Fibroblast of the aortic adventitia (primary cell): ENCODE measurements around the gene SNX25. TPM values are rescaled to one million over a fixed set of nuclear protein-coding genes. Genes with fewer than 3 reads are reported as not detected.

ENCODE experiments used
- DNase-seq: peaks from one replicate; pipeline ENCODE4 v3.0.0-alpha.2; 2010; ENCODE audit warnings: low read depth
- H3K4me3 ChIP-seq: 2 replicates; pipeline ENCODE4 v1.5.1; 2011; ENCODE audit warnings: low read depth, mild to moderate bottlenecking, control low read depth, low read length, moderate library complexity
- total RNA-seq: library from RNA; depleted of rRNA; stranded (reverse); fragments of >200 nt; gene quantifications from 2 replicates; pipeline ENCODE4 v1.2.3, GENCODE V29; 2012; ENCODE audit warnings: low replicate concordance
- TF ChIP-seq, protein P1 (sequence below): IDR thresholded peaks from 2 replicates; pipeline ENCODE4 v1.5.1; 2011; ENCODE audit warnings: mild to moderate bottlenecking, low read length, control low read depth, inconsistent platforms; ENCODE audit not compliant: insufficient read depth

The SNX25 gene
- total RNA-seq, 1 donor: 27.5 TPM

DNA sequence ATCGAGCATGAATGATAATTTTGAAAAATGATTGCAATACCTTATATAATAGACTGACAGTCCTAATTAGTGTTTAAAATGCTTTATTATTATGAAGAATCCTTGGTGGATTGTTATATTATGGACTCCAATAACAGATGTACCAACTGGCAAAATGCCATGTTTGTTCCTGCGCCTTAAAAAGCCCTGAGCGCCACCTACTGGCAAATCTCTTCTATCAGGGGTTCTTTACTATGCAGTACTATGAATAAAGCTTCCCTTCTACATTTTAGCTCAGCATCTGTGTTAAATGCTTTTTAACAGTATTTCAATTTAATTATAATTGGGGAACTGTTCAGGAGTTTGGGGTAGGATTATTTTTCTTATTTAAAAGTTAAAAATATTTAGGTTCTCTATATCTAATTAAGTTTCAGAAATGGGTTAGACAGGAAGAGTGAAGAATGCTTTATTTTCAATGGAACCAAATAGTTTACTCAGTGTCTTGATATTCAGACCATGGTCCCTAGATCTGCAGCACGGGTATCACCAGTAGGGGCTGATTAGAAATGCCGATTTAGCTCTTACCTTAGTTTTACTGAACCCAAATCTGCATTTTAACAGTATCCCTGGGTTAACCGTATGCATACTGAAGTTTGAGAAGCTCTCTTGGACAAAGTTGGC lies 25.6 kb upstream of the SNX25 start:
- TF ChIP-seq, protein P1, sequence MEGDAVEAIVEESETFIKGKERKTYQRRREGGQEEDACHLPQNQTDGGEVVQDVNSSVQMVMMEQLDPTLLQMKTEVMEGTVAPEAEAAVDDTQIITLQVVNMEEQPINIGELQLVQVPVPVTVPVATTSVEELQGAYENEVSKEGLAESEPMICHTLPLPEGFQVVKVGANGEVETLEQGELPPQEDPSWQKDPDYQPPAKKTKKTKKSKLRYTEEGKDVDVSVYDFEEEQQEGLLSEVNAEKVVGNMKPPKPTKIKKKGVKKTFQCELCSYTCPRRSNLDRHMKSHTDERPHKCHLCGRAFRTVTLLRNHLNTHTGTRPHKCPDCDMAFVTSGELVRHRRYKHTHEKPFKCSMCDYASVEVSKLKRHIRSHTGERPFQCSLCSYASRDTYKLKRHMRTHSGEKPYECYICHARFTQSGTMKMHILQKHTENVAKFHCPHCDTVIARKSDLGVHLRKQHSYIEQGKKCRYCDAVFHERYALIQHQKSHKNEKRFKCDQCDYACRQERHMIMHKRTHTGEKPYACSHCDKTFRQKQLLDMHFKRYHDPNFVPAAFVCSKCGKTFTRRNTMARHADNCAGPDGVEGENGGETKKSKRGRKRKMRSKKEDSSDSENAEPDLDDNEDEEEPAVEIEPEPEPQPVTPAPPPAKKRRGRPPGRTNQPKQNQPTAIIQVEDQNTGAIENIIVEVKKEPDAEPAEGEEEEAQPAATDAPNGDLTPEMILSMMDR: peak; percentile 82
- peak; percentile 97 for DNase-seq
- no peak overlapping the region for H3K4me3 ChIP-seq

DNA sequence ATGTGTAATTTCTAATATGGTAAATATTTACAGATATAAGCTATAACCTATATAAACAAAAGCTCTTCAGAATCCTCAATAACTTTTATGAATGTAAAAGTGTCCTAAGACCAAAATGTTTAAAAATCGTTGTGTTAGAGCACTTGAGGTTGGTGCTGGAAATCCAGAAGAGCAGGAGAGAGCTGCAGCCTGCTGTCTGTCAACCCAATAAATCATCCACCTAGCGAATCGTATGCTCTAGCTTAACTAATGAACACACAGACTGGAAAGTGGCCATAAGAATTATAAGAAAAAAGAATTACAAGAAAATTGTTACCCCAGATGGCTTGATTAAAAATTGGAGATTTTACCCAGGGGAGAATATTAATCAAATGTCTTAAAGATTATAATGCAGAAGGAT lies 22.6 kb upstream of the SNX25 start:
- DNase-seq: no peak
- TF ChIP-seq, protein P1: no peak
- no peak overlapping the region for H3K4me3 ChIP-seq

DNA sequence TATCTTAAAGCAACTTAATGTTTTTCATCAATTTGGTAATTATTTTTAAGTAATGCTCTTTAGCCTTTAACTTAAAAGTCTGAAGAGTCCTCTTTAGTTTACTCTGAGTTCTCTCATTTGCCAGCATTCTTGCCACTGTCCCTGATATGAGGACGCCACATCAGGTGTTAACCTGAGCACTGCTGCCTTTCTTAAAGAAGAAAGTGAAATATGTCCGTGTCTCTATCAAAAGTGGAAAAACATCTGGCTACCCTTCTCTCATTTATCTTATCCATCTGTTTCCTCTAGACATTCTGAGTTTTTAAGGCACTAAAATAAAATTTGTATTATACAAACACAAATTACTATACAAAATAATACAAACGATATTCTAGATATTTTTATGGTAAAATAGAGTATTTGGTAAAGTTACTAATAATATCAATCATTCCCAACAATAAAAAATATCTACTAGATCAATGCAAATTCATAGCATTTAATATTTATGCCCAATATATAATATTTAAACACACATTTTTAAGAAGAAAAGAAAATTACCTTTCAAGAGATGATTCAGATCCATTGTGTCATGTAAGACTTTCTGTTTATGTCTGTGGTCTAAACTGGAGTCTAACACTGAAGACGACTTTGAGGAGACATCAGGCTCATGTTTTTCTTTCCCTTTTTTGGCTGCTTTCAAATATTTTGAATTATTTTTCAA lies 19.6 kb upstream of the SNX25 start:
- H3K4me3 ChIP-seq: no peak overlapping the region
- DNase-seq: no peak
- TF ChIP-seq, protein P1: no peak

DNA sequence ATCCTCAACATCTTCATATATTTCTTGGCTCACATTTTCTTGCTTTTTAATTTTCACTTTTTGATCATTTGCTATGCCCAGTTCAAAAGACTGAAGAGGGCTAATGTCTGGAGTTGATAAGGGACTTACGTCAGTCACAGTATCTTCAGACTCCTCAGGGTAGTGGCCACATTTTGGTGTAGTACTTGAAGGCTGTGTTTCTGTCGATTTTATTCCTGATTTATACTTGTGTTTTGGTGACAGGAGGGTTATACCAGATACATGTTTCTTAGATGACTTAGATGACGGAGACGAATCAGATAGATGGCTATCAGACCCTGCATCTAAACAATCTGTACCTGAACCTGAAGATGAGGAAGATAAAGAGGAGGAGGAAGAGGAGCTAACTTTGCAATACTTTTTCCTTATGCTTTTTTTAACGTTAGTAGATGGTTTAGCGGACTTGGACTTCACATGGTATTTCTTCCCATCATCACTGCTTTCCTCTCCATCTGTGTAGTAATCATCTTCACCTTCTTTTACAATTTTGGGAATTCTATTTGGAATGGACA lies 19.0 kb upstream of the SNX25 start:
- DNase-seq: no peak
- H3K4me3 ChIP-seq: no peak overlapping the region
- TF ChIP-seq, protein P1: no peak

DNA sequence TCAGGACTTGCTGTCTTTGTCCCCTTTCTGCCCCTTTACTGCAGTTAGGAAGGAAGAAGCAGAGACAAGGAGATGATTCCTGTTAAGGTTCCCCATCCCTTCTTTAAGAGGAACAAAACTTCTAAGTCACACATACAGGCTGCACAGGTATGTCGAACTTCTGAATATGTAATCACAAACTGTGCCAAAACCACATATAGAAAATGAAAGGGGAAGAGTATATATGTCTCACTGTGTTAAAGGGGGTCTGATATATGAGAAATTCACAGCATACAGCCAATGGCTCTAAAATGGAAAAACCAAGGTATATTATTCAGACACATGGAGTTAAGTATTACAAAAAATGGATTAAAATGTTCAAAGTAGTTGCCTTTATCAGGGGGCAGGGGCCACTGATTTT lies 17.3 kb upstream of the SNX25 start:
- no peak overlapping the region for H3K4me3 ChIP-seq
- DNase-seq: no peak
- TF ChIP-seq, protein P1: no peak

DNA sequence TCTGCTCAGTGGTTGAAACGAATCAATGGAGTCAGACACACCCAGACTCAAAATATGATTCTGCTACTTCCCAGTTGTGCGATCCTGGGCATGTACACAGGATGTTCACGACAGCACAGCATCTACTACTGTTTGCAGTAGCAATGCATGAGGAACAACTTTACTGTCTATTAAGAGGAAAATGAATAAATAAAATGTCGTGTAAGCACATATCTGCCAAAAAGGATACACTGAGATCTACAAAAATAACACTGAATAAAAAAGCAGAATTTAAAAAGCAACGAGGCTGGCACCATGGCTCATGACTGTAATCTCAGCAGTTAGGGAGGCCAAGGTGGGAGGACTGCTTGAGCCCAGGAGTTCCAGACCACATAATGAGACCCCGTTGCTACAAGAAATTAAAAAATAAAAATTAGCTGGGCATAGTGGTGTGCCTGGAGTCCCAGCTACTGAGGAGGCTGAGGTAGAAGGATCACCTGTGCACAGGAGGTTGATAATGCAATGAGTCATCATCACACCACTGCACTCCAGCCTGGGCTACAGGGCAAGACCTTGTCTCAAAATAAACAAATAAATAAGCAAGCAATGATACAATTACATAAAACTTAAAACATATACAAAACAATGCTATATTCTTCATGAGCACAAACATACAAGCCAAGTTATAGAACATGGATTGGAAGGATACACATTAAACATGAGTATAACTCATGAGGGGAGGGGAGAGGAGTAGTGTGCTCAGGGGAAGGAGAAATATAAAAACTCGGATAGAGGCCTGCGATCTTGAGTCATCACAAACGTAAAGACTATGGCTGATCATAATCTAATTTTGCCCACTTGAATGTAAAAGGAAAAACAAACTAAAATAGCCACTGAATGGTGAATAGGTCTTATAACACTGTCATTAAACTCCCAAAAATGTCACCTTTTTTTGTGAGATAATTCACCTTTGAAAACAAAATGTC lies 14.2 kb upstream of the SNX25 start:
- no peak for DNase-seq
- H3K4me3 ChIP-seq: no peak overlapping the region
- TF ChIP-seq, protein P1: no peak
